ENCODE data around the gene STX4.
"Not testable (repeated sequence)": the region's sequence is repeated elsewhere in the genome, so short reads cannot be mapped to it uniquely, and the experiment has no call there.

Gene STX4

GRCh38 chr16:30998852-30999761, 34.3 kb upstream of the STX4 start:
- peak in 2 of 14 donors; percentile 23 to 92 for DNase-seq

- DNase-seq, result peak in 1 of 14 donors; percentile 45
Measured at GRCh38 chr16:31000671-31001382, 32.5 kb upstream of the STX4 start.

DNA sequence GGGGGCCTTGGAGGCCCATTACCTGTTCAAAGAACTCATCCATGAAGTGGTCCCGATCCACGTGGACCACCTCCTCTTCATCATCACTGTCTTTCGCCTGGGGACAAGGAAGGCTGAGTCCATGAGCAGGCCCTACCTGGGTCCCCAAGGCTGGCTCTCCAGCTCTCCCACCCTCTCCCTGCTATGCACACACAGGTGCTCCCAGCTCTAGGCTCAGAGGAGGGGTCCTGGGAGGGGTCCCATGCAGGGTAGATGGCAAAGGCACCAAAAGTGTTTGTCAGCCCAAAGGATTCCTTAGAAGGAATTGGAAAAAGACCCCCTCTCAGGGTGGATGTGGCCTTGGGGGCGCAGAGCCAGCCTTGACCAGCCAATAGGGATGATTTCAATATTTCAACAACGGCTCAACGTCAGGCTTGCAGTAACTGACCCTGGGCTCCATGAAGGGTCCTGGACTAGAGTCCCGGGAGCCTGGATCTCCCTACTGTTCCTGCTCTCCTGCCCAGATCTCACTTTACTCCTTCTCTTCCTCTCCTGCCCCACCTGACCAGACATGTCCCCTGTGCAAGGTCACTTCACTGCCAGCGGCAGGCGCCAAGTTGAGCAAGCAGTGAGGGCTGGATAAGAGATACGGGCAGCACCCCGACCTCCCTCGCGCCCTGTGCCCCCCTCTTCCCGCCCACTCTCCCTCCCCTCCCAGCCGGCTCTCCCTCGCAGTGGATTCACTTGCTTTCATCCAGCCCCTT, 31.7 kb upstream of the STX4 start:
- no peak for DNase-seq

DNA sequence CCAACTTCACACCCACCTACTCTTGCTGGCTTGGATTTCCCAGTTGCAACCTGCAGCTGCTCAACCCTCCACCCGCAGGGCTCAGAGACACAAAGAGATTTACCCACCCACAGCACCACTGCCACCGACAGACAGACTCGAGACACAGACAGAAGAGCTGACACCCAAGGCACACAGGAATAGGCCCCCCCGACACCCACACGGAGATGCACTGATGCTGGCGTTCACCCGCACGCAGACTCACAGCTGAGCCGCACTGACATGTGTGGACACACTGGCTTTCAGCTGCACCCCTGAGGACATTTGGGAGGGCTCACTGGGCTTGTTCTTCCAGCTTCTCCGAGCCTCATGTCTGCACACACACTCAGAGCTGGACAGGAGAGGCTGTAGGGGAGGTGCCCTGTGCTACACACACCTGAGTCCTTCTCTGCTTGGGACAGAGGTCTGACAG, 31.1 kb upstream of the STX4 start:
- no peak for DNase-seq

DNA sequence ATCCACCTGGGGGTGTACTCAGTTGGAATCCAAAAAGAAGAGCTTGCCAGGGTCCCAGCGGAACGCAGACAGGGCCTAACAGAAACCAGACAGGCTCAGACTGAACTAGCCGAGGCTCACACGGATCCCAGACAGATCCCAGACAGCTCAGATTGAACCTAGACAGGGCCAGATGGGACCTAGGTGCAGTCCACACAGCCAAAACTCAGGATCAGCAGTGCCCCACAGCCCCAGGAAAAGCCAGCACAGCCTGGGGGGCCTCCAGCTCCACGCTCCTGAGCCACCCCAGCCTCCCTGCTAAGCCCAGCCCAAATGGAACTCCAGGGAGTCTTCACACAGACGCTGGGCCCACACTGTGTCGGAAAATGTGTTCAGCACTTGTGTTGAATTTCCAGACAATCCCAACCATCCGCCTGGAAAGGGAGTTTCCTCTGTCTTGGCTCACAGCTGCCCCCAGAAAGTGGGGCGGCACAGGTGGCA, 30.5 kb upstream of the STX4 start:
- no peak for DNase-seq

DNA sequence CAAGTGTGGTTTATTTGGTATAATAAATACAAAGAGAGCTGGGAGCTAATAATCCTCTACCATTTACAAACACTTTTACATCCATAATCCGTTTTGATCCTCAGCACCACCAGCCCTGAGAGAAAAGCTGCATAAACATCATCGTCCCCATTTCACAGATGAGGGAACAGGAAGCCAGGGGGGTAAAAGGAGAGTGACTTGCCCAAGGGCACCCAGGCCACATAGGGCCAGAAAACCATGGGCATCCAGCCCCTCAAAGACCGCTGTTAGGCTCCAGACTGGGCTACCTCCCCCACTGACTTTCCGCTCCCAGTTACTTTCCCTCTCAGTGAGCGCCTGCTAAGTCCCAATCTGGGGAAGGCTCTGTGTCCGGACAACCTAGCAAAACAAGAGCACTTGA, 29.6 kb upstream of the STX4 start:
- no peak for DNase-seq

DNA sequence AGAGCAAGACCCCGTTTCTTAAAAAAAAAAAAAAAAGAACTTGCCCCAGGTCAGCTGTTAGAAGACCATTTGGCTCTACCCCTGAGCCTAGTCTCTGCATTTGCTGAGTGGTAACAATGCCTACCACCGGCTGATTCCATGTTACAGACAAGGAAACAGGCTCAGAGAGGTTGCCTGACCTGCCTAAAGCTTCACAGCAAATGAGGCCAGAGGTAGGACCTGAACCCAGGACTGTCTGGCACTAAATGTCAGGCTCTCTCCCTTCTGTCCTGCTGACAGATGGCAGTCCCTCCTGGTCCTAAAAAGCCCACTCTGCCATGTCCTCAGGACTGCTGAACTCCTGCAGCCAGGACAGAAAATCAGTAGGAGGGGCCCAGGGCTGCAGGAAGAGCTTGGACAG, 28.7 kb upstream of the STX4 start:
- DNase-seq, result no peak

DNA sequence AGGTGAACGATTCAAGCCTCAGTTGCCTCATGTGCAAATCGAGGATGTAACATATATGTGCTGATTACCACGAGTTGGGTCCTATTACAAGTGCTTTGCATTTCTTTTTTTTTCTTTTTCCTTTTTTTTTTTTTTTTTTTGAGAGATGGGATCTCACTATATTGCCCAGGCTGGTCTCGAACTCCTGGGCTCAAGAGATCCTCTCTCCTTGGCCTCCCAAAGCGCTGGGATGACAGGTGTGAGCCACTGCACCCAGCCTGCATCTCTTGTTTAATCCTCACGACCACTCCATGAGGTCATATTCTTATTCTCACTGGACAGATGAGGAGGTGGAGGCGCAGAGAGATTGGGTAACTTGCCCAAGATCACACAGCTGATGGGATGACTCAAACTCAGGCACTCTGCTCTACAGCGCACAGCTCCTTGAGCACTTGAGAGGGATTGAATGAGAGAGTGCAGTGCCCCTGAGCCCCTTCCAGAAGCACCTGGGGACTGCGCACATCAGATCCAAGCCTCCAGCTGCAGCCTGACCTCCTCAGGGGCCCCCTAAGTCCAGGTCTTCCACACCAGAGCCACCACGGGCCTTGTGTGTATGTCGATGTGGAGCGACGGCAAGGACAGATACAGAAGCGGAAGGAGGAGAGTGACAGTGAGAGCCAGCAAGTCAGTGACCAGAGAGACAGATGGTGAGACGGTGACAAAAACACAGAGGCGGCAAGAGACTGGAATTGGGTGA, 27.8 kb upstream of the STX4 start:
- DNase-seq, result no peak

DNA sequence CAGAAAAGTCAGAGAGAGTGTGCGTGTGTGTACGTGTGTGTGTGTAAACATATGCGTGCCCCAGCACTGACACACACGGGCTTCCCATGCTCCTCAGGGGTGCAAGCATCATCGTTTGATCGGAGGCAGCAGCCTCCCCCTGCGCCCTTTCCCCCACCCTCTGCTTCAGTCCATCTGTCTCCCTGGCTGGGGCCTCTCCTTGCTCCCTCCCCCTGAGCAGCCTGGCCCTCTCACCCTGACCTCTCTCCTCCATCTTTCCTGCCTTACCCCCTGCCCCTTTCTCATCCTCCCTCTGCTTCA, 27.3 kb upstream of the STX4 start:
- DNase-seq, result peak in 1 of 14 donors; percentile 85

- no peak for DNase-seq
Measured at GRCh38 chr16:31006589-31006988, 26.8 kb upstream of the STX4 start.

GRCh38 chr16:31007684-31008083, 25.7 kb upstream of the STX4 start:
- no peak for DNase-seq

- no peak for DNase-seq
Measured at GRCh38 chr16:31008149-31008548, 25.2 kb upstream of the STX4 start.

DNA sequence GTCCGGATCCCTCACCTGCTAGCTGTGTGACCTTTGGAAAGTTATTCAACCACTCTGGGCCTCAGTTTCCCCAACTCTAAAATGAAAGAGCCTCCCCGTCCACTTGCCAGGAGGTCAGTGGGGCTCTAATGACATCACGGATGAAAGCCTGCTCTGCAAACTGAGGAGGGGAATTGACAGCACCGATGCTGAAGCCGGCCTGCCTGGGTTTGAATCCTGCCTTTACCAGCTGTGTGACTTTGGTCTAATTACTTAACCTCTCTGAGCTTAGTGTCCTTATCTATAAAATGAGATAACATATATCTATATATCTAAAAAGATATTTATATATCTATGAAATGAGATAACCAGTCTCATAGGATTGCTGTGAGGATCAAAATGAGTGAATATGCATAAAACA, 24.8 kb upstream of the STX4 start:
- no peak for DNase-seq

GRCh38 chr16:31009120-31009519, 24.2 kb upstream of the STX4 start:
- no peak for DNase-seq

GRCh38 chr16:31009894-31010584, 23.3 kb upstream of the STX4 start:
- peak in 1 of 14 donors; percentile 32 for DNase-seq

GRCh38 chr16:31010585-31011325, 22.6 kb upstream of the STX4 start, which contains the start of gene STX1B:
Gene STX1B, minus strand, starts transcription at chr16:31010638. Its CDS starts 242 bp downstream, at chr16:31010396.
- peak in 8 of 14 donors; percentile 6 to 90 (median 29) for DNase-seq

- DNase-seq, result not testable (repeated sequence)
Measured at GRCh38 chr16:31011815-31012214, 21.5 kb upstream of the STX4 start.

GRCh38 chr16:31013292-31013691, 20.1 kb upstream of the STX4 start:
- DNase-seq, result not testable (repeated sequence)

- no peak for DNase-seq
Measured at GRCh38 chr16:31016018-31016417, 17.3 kb upstream of the STX4 start.

GRCh38 chr16:31017756-31018155, 15.6 kb upstream of the STX4 start:
- DNase-seq, result not testable (repeated sequence)

GRCh38 chr16:31020536-31020935, 12.8 kb upstream of the STX4 start:
- no peak for DNase-seq
